GM10248 (cell line): ENCODE results near the gene STUB1.
A peak's percentile ranks its signal among the peaks of the same experiment; 100 is the strongest.

ENCODE experiments used
- CTCF ChIA-PET: fragments of 300-600 bp; sonication (Branson Sonifier 250); formaldehyde crosslinking; extraction: SDS; loops from one replicate; lab custom pipeline; 2021; ENCODE audit warnings: antibody characterized with exemption; lab: Yijun Ruan, JAX
- POLR2A ChIA-PET: fragments of 350-650 bp; sonication (Branson Sonifier 250); formaldehyde crosslinking; extraction: SDS; loops from one replicate; lab custom pipeline; 2020; ENCODE audit warnings: antibody characterized with exemption; lab: Yijun Ruan, JAX
- DNase-seq: peaks from one replicate; pipeline ENCODE4 v3.0.0; 2012; ENCODE audit errors: extremely low spot score
- TF ChIP-seq, protein P1 (sequence below): IDR thresholded peaks from 2 replicates; pipeline ENCODE4 v1.5.1; 2012; ENCODE audit warnings: mild to moderate bottlenecking, low read depth; ENCODE audit errors: extremely low read depth, missing control alignments, control extremely low read depth

STUB1 gene

GRCh38 chr16:708019-708418 is 27.8 kb downstream of the STUB1 start:
- ChIA-PET CTCF (interaction anchor here (1.2 to 1.6 kb wide), 4 partner anchors 12 to 395 kb away, joined by 5 to 9 read pairs (median 6); partner anchors contain the start of gene ANTKMT), POLR2A (no interaction called here)
- no peak for DNase-seq
- TF ChIP-seq, protein P1, sequence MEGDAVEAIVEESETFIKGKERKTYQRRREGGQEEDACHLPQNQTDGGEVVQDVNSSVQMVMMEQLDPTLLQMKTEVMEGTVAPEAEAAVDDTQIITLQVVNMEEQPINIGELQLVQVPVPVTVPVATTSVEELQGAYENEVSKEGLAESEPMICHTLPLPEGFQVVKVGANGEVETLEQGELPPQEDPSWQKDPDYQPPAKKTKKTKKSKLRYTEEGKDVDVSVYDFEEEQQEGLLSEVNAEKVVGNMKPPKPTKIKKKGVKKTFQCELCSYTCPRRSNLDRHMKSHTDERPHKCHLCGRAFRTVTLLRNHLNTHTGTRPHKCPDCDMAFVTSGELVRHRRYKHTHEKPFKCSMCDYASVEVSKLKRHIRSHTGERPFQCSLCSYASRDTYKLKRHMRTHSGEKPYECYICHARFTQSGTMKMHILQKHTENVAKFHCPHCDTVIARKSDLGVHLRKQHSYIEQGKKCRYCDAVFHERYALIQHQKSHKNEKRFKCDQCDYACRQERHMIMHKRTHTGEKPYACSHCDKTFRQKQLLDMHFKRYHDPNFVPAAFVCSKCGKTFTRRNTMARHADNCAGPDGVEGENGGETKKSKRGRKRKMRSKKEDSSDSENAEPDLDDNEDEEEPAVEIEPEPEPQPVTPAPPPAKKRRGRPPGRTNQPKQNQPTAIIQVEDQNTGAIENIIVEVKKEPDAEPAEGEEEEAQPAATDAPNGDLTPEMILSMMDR, result no peak

GRCh38 chr16:708959-709358 is 28.7 kb downstream of the STUB1 start:
- ChIA-PET POLR2A (no interaction called here), CTCF (interaction anchor here (1.6 to 8.3 kb wide), 2 partner anchors 12 to 75 kb away, joined by 8 to 169 read pairs; partner anchors contain the start of genes ANTKMT, CHTF18 and RPUSD1)
- TF ChIP-seq, protein P1, result no peak
- no peak for DNase-seq

DNA sequence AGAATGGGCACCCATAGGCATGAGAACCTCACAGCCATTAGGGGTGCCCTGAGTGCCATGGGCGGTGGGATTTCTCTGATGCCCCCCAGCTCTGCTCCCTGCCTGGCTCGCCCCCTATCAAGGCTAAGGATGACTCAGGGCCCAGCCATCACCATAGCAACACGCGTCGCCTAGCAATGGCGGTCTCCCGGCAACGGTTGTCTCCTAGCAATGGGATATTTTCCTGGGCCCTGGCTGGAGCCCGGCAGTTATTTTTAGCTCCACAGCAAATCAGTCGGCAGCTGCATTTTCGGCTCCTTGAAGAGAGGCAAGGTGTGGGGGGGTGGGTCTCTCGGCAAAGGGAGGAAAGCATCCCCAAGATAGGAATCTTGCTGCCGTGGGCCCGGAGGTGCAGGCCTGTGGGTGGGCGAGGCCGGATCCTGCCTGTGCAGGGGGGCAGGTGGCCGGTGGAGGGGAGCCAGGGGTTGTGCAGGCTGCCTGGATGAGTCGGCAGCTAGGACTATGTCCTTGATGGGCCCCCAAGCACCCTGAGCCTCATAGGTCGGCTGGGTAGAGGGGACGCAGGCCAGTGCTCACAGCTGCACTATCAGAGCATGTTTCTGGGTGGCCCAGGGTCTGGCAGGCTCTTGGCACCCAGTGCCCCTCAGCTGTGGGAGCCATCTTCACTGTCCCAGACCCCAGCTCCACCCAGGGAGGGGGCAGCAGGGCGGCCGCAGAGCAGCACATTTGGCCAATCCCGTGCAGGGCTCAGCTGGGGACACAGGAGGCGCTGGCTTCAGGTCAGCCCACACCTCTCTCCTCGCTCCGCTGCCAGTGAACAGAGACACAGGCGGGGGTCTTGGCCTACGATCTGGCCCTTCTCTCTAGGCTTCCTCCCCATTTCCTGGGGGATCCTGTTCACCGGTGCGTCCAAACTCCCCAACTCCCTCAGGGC is 29.6 kb downstream of the STUB1 start:
- ChIA-PET POLR2A (no interaction called here), CTCF (interaction anchor here (1.9 to 8.3 kb wide), 3 partner anchors 14 to 348 kb away, joined by 6 to 169 read pairs (median 59); partner anchors contain the start of genes ANTKMT, CCDC78, CHTF18 and HAGHL)
- TF ChIP-seq, protein P1, result no peak
- DNase-seq, result no peak

DNA sequence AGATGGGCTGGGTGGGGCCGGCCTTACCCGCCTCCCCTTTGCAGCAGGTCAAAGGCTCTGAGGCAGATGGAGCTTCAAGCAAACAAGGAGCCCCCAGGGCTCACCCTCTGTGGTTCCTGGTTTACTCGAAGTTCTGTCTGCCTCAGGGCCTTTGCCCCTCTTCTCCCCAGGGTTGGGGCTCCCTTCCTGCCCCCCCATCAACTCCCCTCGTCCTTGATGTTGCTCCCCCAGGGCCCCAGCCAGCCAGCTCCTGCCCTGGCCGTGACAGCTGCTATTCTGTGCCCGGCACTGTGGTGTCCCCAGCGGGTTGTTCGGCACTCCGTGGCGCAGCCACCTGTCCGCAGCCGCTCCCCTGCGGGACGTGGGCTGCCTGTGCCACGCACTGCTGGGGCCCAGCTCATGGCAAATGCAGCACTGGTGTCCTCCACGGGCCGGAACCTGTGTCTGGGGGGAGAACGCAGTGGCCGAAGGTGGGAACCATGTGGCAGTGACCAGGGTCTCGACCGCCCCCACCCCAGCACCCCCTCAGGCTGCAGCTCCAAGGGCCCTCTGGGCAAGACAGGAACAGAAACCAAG is 30.4 kb downstream of the STUB1 start:
- ChIA-PET CTCF (interaction anchor here (1.9 to 8.3 kb wide), 4 partner anchors 13 to 347 kb away, joined by 6 to 169 read pairs (median 34); partner anchors contain the start of genes ANTKMT, CCDC78, CHTF18 and HAGHL), POLR2A (interaction anchor here (0.5 kb wide), 1 partner anchor 375 kb away, joined by 3 read pairs; no protein-coding TSS in a partner anchor)
- no peak for DNase-seq
- TF ChIP-seq, protein P1, result no peak

DNA sequence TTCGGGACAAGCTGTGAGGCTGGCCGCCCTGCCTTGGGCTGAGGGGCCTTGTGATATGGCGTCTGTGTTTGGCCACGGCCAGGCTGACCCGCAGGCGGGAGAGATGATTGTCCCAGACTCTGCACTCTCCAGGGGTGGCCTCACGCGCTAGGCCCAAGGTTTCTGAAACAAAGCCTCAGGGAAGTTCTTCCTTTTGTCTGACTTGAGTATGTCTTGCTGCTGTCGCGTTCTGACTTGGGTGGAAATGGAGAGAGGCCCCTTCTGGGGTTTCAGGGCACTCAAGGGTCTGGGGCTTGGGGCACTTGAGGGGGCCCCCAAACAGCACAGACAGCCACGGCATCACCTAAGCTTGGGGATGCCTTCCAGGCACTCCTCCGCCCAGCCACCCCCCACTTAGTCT is 30.9 kb downstream of the STUB1 start:
- POLR2A ChIA-PET, result no interaction called here
- TF ChIP-seq, protein P1, result no peak
- no peak for DNase-seq
- CTCF ChIA-PET, result interaction anchor here (1.9 to 8.3 kb wide), 4 partner anchors 12 to 346 kb away, joined by 6 to 169 read pairs (median 34); partner anchors contain the start of genes ANTKMT, CCDC78, CHTF18 and HAGHL

- DNase-seq, result peak; percentile 91
- CTCF ChIA-PET, result interaction anchor here (0.7 to 8.3 kb wide), 21 partner anchors 9 to 485 kb away, joined by 3 to 169 read pairs (median 4); partner anchors contain the start of genes ANTKMT, CCDC78, CHTF18 and CIAO3
Observed at GRCh38 chr16:711548-712320, 31.5 kb downstream of the STUB1 start.

More at GRCh38 chr16:711548-712320, 31.5 kb downstream of the STUB1 start:
- POLR2A ChIA-PET, result no interaction called here
- TF ChIP-seq, protein P1, result peak; percentile 91
